PFSK-1 (cell line): ENCODE measurements around the gene ADGRL3.

Experiments used
- POLR2AphosphoS5 ChIP-seq: IDR thresholded peaks from 2 replicates; pipeline ENCODE4 v1.6.1; 2012; ENCODE audit warnings: low read depth, mild to moderate bottlenecking, control low read depth, low read length, moderate library complexity
- REST ChIP-seq, 2 experiments: IDR thresholded peaks; 2 replicates each; pipeline versions ENCODE4 v1.6.1 to v1.8.0; 2011 to 2012; ENCODE audit warnings: low read depth in 2 of 2, low read length in 2 of 2, control low read depth in 1 of 2, inconsistent platforms in 1 of 2, mild to moderate bottlenecking in 1 of 2, moderate library complexity in 1 of 2; ENCODE audit not compliant: insufficient read depth in 1 of 2

- TF ChIP-seq POLR2AphosphoS5 (no peak), REST (IDR thresholded peaks at IDR 0.05; ENCODE audit: insufficient read depth in 1 of 2, low read depth in 2 of 2, low read length in 2 of 2) (no peak)
Observed at GRCh38 chr4:61896634-61897033, 696.5 kb downstream of the ADGRL3 start.
